Left lung (tissue), 10 donors: ENCODE measurements around the gene PDSS2. TPM values are rescaled to one million over a fixed set of nuclear protein-coding genes. Genes with fewer than 3 reads are reported as not detected.

Source experiments
- ATAC-seq: fragments of 200-7000 bp; cut with Tn5 transposase; one replicate; pipeline ENCODE4 v1.9.1; 2020; ENCODE audit warnings: moderate library complexity
- DNase-seq, 4 donors: peaks; one replicate each; pipeline ENCODE4 v3.0.0-alpha.2; 2013 to 2020
- H3K27ac ChIP-seq, 2 donors: fragments of 200-600 bp; sonication (generic) in 1 of 2; one replicate each; pipeline versions ENCODE4 v1.5.0 to v1.8.0; 2020 to 2021
- H3K27me3 ChIP-seq, 2 donors: fragments of 200-600 bp; sonication (generic) in 1 of 2; one replicate each; pipeline versions ENCODE4 v1.5.0 to v1.8.0; 2020 to 2021
- H3K36me3 ChIP-seq, 2 donors: fragments of 200-600 bp; sonication (generic) in 1 of 2; one replicate each; pipeline versions ENCODE4 v1.5.0 to v1.8.0; 2020 to 2021
- H3K4me1 ChIP-seq, 2 donors: fragments of 200-600 bp; one replicate each; pipeline ENCODE4 v1.8.0; 2021
- H3K4me3 ChIP-seq, 2 donors: fragments of 200-600 bp; sonication (generic) in 1 of 2; one replicate each; pipeline versions ENCODE4 v1.5.0 to v1.8.0; 2020 to 2021; ENCODE audit warnings: mild to moderate bottlenecking in 1 of 2
- H3K9me3 ChIP-seq, 2 donors: fragments of 200-600 bp; sonication (generic) in 1 of 2; one replicate each; pipeline versions ENCODE4 v1.5.0 to v1.8.0; 2020 to 2021
- intact Hi-C, 2 donors: fragments of 100-400 bp; cut with DNase I; formaldehyde crosslinking; loops; one replicate each; pipeline versions ENCODE4 v1.11.2 to v1.14.2; 2022
- polyA plus RNA-seq, 6 donors: library from polyadenylated mRNA; unstranded; fragments of 120-200 nt; gene quantifications; one replicate each; pipeline ENCODE4 v1.2.1, GENCODE V29; 2013; ENCODE audit not compliant: insufficient read length in 6 of 6
- total RNA-seq, 2 donors: library from RNA; stranded (reverse); fragmentation: NEBNext Ultra II Directional; extraction: Animal tissue kit (Norgen Biotek cat#: 25700); gene quantifications; one replicate each; pipeline ENCODE4 v1.2.1, GENCODE V29; 2021
- TF ChIP-seq, protein P1 (sequence below), 2 donors: fragments of 200-600 bp; sonication (generic) in 1 of 2; IDR thresholded peaks; one replicate each; pipeline versions ENCODE4 v1.5.0 to v1.8.0; 2021; ENCODE audit warnings: antibody characterized with exemption in 2 of 2
- donor health status: DM: no; HTN: yes; CAD: no.
- donor health status: DM: no; HTN: no; CAD: no.

The PDSS2 gene
- total and polyA plus RNA-seq, 8 donors, result 13.9 to 20.6 (median 16.4) TPM

DNA sequence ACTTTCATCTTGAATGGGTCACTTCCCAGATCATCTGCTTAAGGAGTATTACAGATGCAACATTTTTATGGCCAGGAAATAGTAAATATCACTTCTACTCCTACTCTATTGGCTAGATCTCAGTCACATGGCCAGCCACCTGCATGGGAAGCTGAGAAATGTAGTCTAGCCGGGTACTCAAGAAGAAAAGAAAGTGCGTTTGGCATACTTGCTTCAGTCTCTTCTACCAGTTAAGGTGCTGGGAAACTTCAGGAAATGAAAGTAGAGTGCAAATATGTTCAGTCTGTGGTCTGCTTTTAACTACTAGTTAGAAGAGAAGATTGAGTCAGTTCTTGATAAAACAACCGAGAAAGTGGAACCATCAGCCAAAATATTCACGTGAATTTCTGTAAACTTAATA is 129.2 kb downstream of the PDSS2 start:
- DNase-seq (peak in 2 of 4 donors; percentile 23 to 70), ATAC-seq (peak; percentile 92)
- H3K4me3 ChIP-seq, result no peak overlapping the region
- H3K9me3 ChIP-seq, result no peaks in the 10 kb centered on the region
- H3K36me3 ChIP-seq, result peaks cover 0 to 4% of the 10 kb centered on the region in 2 donors
- intact Hi-C loops, result no loop called here
- no peak overlapping the region for H3K27ac ChIP-seq
- no peaks in the 10 kb centered on the region for H3K27me3 ChIP-seq
- TF ChIP-seq, protein P1, sequence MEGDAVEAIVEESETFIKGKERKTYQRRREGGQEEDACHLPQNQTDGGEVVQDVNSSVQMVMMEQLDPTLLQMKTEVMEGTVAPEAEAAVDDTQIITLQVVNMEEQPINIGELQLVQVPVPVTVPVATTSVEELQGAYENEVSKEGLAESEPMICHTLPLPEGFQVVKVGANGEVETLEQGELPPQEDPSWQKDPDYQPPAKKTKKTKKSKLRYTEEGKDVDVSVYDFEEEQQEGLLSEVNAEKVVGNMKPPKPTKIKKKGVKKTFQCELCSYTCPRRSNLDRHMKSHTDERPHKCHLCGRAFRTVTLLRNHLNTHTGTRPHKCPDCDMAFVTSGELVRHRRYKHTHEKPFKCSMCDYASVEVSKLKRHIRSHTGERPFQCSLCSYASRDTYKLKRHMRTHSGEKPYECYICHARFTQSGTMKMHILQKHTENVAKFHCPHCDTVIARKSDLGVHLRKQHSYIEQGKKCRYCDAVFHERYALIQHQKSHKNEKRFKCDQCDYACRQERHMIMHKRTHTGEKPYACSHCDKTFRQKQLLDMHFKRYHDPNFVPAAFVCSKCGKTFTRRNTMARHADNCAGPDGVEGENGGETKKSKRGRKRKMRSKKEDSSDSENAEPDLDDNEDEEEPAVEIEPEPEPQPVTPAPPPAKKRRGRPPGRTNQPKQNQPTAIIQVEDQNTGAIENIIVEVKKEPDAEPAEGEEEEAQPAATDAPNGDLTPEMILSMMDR (IDR thresholded peaks at IDR 0.05), result no peak
- H3K4me1 ChIP-seq, result peaks cover 0 to 3% of the 10 kb centered on the region in 2 donors

DNA sequence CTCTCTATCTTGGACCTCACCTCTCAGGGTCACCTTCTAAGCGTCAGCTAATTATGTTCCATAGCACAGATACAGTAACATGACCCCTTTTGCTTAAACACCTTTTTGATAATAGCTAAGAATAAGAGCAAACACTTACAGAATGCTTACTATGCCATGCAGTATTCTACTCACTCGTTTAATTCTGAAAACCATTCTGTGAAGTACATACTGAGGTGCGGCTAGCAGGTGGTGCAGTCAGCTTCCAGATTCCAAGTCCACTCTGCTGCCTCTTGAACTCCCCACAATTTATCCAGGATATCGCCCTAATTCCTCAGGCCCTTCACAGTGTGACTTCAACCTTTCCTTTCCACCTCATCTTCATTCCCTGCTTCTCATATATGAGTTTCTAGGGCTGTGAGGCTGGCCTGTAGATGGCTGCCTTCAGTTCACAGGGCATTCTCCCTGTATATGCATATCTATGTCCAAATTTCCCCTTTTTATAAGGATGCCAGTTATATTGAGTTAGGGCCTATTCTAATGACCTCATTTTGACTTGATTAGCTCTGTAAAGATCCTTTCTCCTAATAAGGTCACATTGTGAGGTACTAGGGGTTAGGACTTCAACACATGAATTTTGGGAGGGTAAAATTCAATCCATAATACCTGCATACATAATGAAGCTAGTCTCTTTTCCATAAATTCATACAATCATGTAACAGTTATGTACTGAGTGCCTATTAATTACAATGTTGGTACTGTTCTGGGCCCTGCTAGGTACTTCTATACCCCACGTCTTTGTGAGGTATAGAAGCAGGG is 130.1 kb downstream of the PDSS2 start:
- TF ChIP-seq, protein P1 (IDR thresholded peaks at IDR 0.05), result no peak
- Histone ChIP-seq H3K9me3 (no peaks in the 10 kb centered on the region), H3K4me3 (no peak overlapping the region), H3K4me1 (peaks cover 0 to 3% of the 10 kb centered on the region in 2 donors), H3K27ac (peak overlapping the region in 1 of 2 donors; percentile 65), H3K36me3 (peaks cover 0 to 4% of the 10 kb centered on the region in 2 donors), H3K27me3 (no peaks in the 10 kb centered on the region)
- DNase-seq (no peak), ATAC-seq (peak; percentile 87)
- intact Hi-C loops, result no loop called here

DNA sequence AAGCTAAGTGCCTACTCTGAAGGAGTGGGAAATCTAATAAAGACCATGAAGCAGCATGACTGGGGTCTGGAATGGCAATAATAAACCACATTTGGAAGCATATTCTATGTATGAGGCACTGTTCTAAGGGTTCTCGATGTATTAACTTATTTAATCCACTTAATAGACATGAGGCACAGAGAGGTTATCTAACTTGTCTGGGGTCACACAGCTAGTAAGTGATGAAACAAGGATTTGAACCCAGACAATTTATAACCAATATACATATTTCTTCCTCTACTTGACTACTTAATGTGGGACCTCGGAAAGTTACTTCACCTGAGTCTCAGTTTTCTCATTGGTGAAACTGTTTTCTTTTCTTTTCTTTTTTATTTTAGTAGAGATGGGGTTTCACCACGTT is 131.3 kb downstream of the PDSS2 start:
- no peaks in the 10 kb centered on the region for H3K27me3 ChIP-seq

DNA sequence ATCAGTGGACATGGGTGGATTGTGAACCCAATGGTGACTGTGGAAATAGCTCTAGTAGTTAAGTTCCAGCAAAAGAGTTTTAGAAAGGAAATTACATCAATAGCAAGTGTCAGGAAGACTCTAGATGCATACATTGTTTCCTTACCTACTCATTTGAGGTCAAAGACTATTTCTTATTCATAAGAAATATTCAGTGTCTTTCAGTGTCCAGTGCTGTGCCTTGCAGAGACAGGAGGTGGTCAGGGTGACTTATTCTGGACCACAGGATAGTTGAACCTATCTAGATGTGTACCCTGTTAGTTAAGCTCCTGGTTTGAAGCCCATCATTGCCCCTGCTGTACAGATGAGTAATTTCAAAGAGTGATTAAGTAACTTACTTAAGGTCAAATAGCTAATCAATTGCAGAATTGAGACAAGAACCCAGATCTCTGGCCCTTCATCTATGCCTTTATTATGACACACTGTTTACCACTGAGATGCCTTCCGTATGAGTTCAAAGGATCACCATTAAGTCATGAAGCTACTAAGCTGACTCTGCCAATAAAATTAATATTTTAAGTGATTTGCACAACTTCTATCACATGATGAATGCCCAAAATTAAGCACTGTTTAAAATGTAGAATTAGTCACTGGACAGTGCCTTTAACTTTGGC is 136.1 kb downstream of the PDSS2 start:
- no peaks in the 10 kb centered on the region for H3K9me3 ChIP-seq
- H3K36me3 ChIP-seq, result no peaks in the 10 kb centered on the region
- ATAC-seq (no peak), DNase-seq (no peak)
- intact Hi-C loops, result no loop called here
- no peaks in the 10 kb centered on the region for H3K4me1 ChIP-seq
- TF ChIP-seq, protein P1 (IDR thresholded peaks at IDR 0.05), result no peak
- H3K4me3 ChIP-seq, result no peak overlapping the region
- no peak overlapping the region for H3K27ac ChIP-seq
- H3K27me3 ChIP-seq, result no peaks in the 10 kb centered on the region

More for the DNA sequence above, 131.3 kb downstream of the PDSS2 start:
- no peak overlapping the region for H3K27ac ChIP-seq
- no peak for ATAC-seq
- no peaks in the 10 kb centered on the region for H3K36me3 ChIP-seq
- intact Hi-C loops, result no loop called here
- no peak overlapping the region for H3K4me3 ChIP-seq
- H3K4me1 ChIP-seq, result peaks cover 0 to 3% of the 10 kb centered on the region in 2 donors
- TF ChIP-seq, protein P1 (IDR thresholded peaks at IDR 0.05), result no peak
- no peaks in the 10 kb centered on the region for H3K9me3 ChIP-seq
- DNase-seq, result no peak

DNA sequence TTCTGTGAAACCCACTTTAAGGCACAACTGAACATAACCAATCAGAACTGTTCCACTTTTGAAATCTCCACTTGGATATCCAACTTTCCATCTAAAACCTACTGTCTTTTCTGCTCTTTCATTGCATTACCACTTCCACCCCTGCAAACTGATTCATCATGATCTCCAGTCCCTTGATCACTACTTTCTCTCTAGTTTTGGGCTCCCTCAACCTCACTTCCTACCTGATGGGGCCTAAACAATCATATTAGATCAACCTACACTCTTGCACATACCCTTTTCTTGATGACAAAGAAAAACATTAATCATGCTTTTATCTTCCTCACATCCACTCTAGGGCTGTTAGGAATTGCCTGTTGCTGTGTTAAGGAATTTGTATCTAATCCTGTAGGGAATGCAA is 137.6 kb downstream of the PDSS2 start:
- Histone ChIP-seq H3K9me3 (no peaks in the 10 kb centered on the region), H3K27me3 (no peaks in the 10 kb centered on the region), H3K36me3 (no peaks in the 10 kb centered on the region), H3K4me3 (no peak overlapping the region), H3K4me1 (no peaks in the 10 kb centered on the region), H3K27ac (no peak overlapping the region)
- TF ChIP-seq, protein P1 (IDR thresholded peaks at IDR 0.05), result no peak
- DNase-seq, result no peak
- no peak for ATAC-seq
- intact Hi-C loops, result no loop called here
